Stomach smooth muscle (tissue), 2 donors: Measurements from ENCODE around the gene SIX2.

Experiments used
- H3K27ac ChIP-seq: one replicate; pipeline ENCODE4 v1.7.0; 2013; ENCODE audit warnings: mild to moderate bottlenecking, low read length, inconsistent platforms
- H3K27me3 ChIP-seq, 2 donors: one replicate each; pipeline ENCODE4 v1.7.0; 2013; ENCODE audit warnings: low read length in 2 of 2; ENCODE audit not compliant: insufficient read depth in 2 of 2, control insufficient read depth in 1 of 2
- H3K36me3 ChIP-seq, 2 donors: one replicate each; pipeline ENCODE4 v1.7.0; 2013; ENCODE audit warnings: low read length in 2 of 2; ENCODE audit not compliant: control insufficient read depth in 2 of 2, insufficient read depth in 2 of 2
- H3K4me1 ChIP-seq: one replicate; pipeline ENCODE4 v1.7.0; 2013; ENCODE audit warnings: low read length; ENCODE audit not compliant: control insufficient read depth, insufficient read depth
- H3K4me3 ChIP-seq, 2 donors: one replicate each; pipeline ENCODE4 v1.7.0; 2013; ENCODE audit warnings: low read length in 2 of 2
- H3K9ac ChIP-seq, 2 donors: one replicate each; pipeline ENCODE4 v1.7.0; 2013; ENCODE audit warnings: low read length in 2 of 2, mild to moderate bottlenecking in 1 of 2
- H3K9me3 ChIP-seq, 2 donors: one replicate each; pipeline ENCODE4 v1.7.0; 2013; ENCODE audit warnings: low read length in 2 of 2; ENCODE audit not compliant: control insufficient read depth in 2 of 2
- donor health status: healthy.
- donor health status: Pancreatic carcinoma.

The SIX2 gene

DNA sequence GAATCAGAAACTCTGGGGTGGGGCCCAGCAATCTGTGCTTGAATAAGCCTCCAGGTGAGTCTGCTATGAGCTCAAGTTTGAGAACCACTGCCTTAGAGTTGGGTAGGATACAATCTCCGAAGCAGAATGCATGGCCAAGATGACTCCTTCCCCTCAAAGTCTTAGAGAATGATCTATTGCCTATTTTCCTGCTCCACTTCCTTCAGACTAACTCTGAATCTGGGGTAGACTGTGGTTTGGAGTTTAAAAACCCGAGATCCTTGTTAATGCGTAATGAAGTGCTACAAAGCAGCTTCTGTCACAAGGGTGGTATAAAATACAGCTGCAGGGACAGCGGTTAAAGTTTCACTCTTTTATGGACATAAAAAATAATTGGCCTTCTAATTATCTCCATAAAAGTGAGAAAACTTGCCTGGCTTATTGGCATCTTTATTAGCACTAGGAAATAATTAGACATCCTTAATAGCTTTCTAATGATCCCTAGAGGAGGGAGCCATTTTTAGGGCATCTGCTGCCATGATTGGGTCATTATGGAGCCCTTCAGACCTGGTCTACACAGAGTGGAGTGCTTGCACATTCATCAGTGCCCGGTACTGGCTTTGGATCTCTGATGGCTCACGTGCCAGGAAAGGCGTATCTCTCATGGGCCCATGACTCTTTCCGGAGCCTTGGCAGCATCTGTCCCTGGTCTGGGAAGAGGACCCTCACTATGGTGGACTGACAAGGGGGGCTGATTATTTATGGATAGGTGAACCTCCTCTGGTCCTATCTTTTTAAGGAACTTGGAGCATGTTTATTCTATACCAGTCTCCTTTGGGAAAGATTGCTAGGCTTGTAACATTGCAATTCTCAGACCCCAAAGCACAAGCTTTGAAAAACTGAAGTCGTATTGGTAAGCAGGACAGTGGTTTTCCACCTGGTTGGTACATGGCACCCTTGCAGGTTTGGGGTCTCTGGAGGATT lies 28.2 kb downstream of the SIX2 start:
- no peak overlapping the region for H3K27ac ChIP-seq
- no peaks in the 10 kb centered on the region for H3K9me3 ChIP-seq
- no peak overlapping the region for H3K4me3 ChIP-seq
- peaks cover 3% of the 10 kb centered on the region for H3K4me1 ChIP-seq
- H3K27me3 ChIP-seq, result peaks cover 0 to 2% of the 10 kb centered on the region in 2 donors
- H3K9ac ChIP-seq, result peak overlapping the region in 1 of 2 donors; percentile 2
- H3K36me3 ChIP-seq, result no peaks in the 10 kb centered on the region

DNA sequence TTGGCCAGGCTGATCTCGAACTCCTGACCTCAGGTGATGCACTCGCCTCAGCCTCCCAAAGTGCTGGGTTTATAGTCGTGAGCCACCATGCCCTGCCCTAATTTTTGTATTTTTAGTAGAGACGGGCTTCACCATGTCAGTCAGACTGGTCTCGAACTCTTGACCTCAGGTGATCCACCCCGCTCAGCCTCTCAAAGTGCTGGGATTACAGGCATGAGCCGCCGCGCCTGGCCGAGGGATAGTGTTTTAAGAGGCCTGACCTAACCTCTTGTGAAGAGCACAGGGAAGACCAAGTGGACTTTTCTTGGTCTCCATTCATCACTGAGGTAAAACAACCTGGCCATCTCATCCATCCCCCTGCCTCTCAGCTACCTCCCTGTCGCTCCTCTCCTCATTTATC lies 29.7 kb downstream of the SIX2 start:
- Histone ChIP-seq H3K36me3 (no peaks in the 10 kb centered on the region), H3K27me3 (peaks cover 0 to 6% of the 10 kb centered on the region in 2 donors)

DNA sequence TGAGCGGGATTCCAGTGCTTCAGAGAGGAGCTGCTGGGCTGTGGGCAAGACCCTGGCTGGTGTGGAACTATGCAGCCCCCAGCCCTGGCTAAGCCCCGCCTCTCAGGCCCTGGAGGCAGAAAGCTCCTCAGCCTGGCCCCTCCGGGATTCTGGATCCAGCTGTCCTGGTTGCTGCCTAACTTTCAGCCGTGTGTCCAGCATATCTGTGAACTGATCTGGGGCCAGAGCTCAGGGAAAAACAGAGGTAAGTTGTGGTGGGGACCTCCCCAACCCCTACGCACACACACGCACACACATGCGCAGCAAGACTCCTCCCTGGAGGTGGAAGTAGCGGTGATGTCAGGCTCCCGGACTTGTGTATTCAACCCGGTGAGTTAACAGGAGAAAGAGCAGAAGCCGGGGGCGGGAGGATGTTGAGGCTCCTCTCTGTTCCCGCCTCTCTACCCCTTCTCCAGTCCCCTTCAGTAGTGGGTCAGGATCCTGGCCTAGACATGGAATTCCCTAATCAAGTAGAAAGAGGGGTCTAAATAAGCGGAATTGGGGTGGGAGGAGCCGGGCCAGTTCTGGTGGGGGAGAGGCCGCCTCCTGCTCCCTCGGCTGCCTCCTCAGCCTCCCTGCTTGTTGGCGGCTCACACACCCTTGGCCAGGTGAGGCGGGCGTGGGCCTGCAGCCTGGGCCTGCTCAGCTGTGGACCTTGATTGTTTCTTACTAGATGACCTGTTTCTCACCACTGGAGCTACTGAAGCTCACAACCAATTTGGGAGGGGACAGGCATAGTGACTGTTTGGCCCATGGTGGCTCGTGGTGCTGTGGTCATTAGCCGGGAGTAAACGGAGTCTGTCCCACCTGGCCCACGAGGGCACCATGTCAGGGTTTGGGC lies 33.4 kb downstream of the SIX2 start:
- H3K4me1 ChIP-seq, result no peaks in the 10 kb centered on the region
- no peaks in the 10 kb centered on the region for H3K9me3 ChIP-seq
- peaks cover 0 to 12% of the 10 kb centered on the region in 2 donors for H3K27me3 ChIP-seq
- no peak overlapping the region for H3K27ac ChIP-seq
- no peaks in the 10 kb centered on the region for H3K36me3 ChIP-seq
- H3K4me3 ChIP-seq, result no peak overlapping the region
- no peak overlapping the region for H3K9ac ChIP-seq

More for the DNA sequence above, 29.7 kb downstream of the SIX2 start:
- H3K4me3 ChIP-seq, result no peak overlapping the region
- peaks cover 3% of the 10 kb centered on the region for H3K4me1 ChIP-seq
- no peaks in the 10 kb centered on the region for H3K9me3 ChIP-seq
- no peak overlapping the region for H3K27ac ChIP-seq
- H3K9ac ChIP-seq, result no peak overlapping the region

DNA sequence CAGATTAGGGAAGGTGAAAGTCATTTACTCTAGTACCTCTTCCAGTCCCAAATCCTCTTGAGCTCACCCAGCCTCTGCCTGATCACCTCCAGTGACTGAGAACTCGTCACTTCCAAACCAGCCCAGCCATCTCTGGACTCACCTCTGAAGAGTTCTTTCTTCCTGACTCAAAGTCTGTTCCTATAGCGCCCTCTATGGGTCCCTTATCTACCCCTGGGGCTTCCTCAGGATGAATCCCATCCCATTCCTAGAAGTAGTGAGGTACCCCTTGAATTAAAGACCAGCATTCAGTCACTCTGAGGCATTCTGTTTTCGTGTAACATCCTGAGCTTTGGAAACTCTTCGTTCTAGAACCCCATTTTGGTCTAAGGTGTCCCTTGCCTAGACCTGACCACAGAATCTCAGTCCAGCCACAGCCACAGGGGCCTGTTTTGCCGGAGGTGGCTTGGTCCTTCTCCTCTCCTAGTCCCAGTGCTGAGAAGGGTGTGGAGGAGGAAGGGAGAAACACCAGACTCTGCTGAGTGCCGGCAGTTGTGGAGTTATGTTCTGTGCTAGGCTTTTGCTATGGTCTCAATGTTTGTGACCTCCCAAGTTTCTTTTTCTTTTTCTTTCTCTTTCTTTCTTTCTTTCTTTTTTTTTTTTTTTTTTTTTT lies 35.1 kb downstream of the SIX2 start:
- Histone ChIP-seq H3K4me1 (no peaks in the 10 kb centered on the region), H3K4me3 (no peak overlapping the region), H3K27me3 (peaks cover 3 to 17% of the 10 kb centered on the region in 2 donors)

DNA sequence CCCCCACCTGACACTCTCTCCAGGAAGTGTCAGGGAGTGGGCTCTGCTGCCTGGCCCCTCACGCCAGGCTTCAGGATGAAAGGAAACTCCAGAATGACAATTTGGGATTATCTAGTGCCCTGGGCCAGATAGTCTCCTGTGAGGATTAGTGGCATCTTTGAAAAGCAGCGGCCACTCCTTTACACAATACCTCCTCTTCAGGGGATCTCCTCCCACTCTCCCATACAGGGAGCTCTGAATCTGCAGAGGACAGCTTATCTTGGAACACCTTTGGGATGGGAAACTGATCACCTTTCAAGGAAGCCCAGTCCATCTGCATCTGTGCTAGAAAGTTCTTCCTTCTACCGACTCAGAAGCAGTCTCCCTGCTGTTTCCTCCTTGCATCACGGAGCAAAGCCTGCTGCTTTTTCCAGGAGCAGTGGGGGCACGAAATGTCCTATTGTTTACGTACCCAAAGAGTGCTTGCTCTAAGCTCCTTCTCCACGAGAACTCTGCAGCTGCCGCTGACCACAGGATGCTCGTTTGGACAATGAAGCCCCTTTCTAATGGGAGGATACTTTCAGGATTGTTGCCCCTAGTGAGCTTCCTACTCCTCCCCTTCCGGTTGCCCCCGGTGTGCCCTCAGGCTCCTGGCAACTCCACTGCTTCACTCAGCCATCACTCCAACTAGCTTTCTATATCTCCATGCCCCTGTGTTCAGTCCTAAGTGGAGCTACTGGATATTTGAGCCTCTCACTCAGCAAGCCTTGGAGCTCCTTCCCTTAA lies 36.3 kb downstream of the SIX2 start:
- Histone ChIP-seq H3K4me3 (no peak overlapping the region), H3K4me1 (no peaks in the 10 kb centered on the region), H3K27me3 (peaks cover 3 to 17% of the 10 kb centered on the region in 2 donors), H3K36me3 (no peaks in the 10 kb centered on the region), H3K9me3 (no peaks in the 10 kb centered on the region), H3K27ac (no peak overlapping the region), H3K9ac (no peak overlapping the region)

More for the DNA sequence above, 35.1 kb downstream of the SIX2 start:
- no peaks in the 10 kb centered on the region for H3K9me3 ChIP-seq
- no peaks in the 10 kb centered on the region for H3K36me3 ChIP-seq
- H3K9ac ChIP-seq, result no peak overlapping the region
- no peak overlapping the region for H3K27ac ChIP-seq

DNA sequence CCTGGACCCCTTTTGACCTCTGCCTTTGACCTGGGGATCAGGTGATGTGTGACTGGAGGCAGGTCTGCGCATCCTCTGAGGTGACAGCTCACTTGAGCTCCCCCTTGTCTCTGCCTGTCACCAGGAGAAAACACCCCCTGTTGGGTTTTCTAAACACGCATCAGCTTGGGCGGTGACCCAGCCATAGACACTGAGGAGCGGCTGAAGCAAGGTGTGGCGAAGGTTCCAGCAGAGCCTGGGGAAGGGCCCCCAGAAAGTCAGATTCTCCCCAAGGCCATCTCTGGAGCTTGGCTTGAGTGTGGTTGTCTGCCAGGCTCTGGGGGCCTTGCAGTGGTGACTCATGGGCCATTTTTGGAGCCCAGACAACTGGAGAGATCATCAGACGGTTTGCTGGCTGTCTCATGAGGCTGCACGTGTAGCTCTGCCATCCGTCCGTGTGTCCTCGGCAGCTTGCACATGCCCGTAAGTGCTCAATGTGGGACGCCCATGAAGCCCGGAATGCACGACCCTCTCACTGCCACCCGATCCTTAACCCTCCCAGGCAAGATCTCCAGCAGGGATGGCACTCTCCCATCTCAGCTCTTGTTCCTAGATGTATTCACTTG lies 38.3 kb downstream of the SIX2 start:
- H3K9me3 ChIP-seq, result no peaks in the 10 kb centered on the region
- peaks cover 9 to 17% of the 10 kb centered on the region in 2 donors for H3K27me3 ChIP-seq
- no peaks in the 10 kb centered on the region for H3K36me3 ChIP-seq
- H3K9ac ChIP-seq, result no peak overlapping the region
- no peak overlapping the region for H3K4me3 ChIP-seq
- no peaks in the 10 kb centered on the region for H3K4me1 ChIP-seq
- no peak overlapping the region for H3K27ac ChIP-seq

DNA sequence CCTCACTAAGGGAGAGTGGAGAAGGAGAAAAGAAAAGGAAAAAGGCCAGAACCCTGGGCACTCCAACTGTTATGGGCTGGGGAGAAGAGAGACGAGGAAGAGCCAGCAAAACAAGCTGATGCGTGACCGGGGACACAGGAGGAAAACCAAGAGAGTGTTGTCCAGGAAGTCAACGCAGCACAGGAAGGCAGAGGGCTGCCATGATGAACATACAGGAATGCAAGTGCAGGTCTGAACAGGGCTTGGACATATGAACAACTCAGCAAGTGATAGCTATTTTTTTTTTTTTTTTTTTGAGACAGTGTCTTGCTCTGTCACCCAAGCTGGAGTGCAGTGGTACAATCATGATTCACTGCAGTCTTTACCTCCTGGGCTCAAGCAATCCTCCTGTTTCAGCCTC lies 39.3 kb downstream of the SIX2 start:
- no peaks in the 10 kb centered on the region for H3K9me3 ChIP-seq
- no peak overlapping the region for H3K27ac ChIP-seq
- no peaks in the 10 kb centered on the region for H3K4me1 ChIP-seq
- H3K36me3 ChIP-seq, result no peaks in the 10 kb centered on the region
- H3K9ac ChIP-seq, result no peak overlapping the region
- H3K4me3 ChIP-seq, result no peak overlapping the region
- H3K27me3 ChIP-seq, result peaks cover 12 to 16% of the 10 kb centered on the region in 2 donors

DNA sequence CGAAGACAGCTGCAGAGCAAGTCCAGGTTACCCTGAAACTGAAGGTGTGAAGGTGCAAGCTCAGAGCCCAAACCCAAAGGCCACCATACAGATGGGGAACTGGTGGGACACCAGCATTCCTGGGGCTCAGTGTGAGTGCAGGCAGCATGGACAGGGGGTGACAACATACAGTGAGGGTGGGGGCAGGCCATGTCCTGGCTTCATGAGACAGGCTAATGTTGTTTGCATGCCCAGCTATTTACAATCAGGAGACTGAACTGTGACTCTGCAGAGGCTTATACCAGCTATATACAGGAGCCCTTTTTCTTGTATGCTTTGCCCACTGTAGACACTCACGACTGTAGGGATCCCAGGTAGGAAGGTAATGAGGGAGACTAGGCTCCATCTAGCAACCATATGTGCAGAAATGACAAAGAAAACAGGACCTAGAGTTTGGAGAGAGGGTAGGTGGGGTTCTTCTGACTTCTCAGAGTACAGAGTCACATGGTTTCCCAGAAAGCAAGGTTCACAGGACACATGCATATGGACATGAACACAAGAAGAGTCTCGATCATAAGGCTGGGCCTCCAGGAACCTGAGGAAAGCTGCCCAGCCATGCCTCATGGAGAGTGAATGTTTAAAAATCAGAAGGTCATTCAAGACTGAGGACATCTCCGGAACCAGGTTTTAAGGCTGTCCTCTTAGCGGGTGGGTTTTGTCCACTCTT lies 41.4 kb downstream of the SIX2 start:
- Histone ChIP-seq H3K27ac (no peak overlapping the region), H3K9me3 (no peaks in the 10 kb centered on the region), H3K4me3 (no peak overlapping the region), H3K4me1 (no peaks in the 10 kb centered on the region), H3K9ac (no peak overlapping the region), H3K27me3 (peaks cover 12 to 13% of the 10 kb centered on the region in 2 donors), H3K36me3 (no peaks in the 10 kb centered on the region)

DNA sequence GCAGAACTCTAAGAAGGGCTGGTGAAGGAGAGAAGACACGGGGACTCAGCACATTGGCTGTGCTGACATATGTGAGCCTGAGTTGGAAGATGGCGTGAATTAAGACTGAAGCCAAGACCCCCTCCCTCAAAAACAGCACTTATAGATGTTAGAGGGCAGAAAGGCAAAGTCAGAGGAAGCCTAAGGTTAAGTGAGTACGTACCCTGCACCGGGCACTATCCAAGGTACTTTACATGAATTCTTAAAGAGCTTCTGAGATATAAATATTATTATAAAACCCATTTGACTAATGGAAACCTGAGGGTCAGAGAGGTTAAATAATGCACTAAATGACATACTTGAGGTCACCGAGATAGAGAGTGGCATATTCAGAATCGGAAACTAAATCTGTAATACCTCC lies 42.2 kb downstream of the SIX2 start:
- H3K36me3 ChIP-seq, result no peaks in the 10 kb centered on the region
- H3K4me1 ChIP-seq, result no peaks in the 10 kb centered on the region
- no peak overlapping the region for H3K4me3 ChIP-seq
- no peaks in the 10 kb centered on the region for H3K9me3 ChIP-seq
- no peak overlapping the region for H3K27ac ChIP-seq
- H3K9ac ChIP-seq, result no peak overlapping the region
- H3K27me3 ChIP-seq, result peaks cover 12 to 14% of the 10 kb centered on the region in 2 donors
